Hepatocyte (in vitro differentiated cells): Measurements from ENCODE around the gene INSYN1. TPM values are rescaled to one million over a fixed set of nuclear protein-coding genes. Genes with fewer than 3 reads are reported as not detected.

ENCODE experiments used
- DNase-seq: peaks from one replicate; pipeline ENCODE4 v3.0.0-alpha.2; 2016; ENCODE audit warnings: low spot score
- H2AFZ ChIP-seq: fragments of 200-600 bp; sonication (generic); 2 replicates; pipeline ENCODE4 v1.6.0; 2016; ENCODE audit warnings: antibody characterized with exemption, mild to moderate bottlenecking
- H3K27ac ChIP-seq: fragments of 200-600 bp; sonication (generic); 2 replicates; pipeline ENCODE4 v1.5.1; 2016; ENCODE audit warnings: mild to moderate bottlenecking
- H3K27me3 ChIP-seq: fragments of 200-600 bp; sonication (generic); 2 replicates; pipeline ENCODE4 v1.6.1; 2016
- H3K36me3 ChIP-seq: fragments of 200-600 bp; sonication (generic); replicated peaks from 2 replicates; pipeline ENCODE4 v1.5.1; 2016; ENCODE audit warnings: low read depth; ENCODE audit not compliant: insufficient read depth
- H3K4me1 ChIP-seq: fragments of 200-600 bp; sonication (generic); 2 replicates; pipeline ENCODE4 v1.5.1; 2016; ENCODE audit warnings: mild to moderate bottlenecking, moderate library complexity; ENCODE audit not compliant: insufficient read depth
- H3K4me2 ChIP-seq: fragments of 200-600 bp; sonication (generic); 2 replicates; pipeline ENCODE4 v1.6.0; 2016
- H3K4me3 ChIP-seq: fragments of 200-600 bp; sonication (generic); 2 replicates; pipeline ENCODE4 v1.5.1; 2016; ENCODE audit warnings: mild to moderate bottlenecking
- H3K79me2 ChIP-seq: fragments of 200-600 bp; sonication (generic); 2 replicates; pipeline ENCODE4 v1.6.0; 2017; ENCODE audit warnings: mild to moderate bottlenecking
- H3K9me2 ChIP-seq: fragments of 200-600 bp; sonication (generic); replicated peaks from 2 replicates; pipeline ENCODE4 v1.6.0; 2017; ENCODE audit warnings: mild to moderate bottlenecking; ENCODE audit not compliant: insufficient read depth
- H3K9me3 ChIP-seq: fragments of 200-600 bp; sonication (generic); 2 replicates; pipeline ENCODE4 v1.5.1; 2016; ENCODE audit warnings: low read depth, mild to moderate bottlenecking
- H4K20me1 ChIP-seq: fragments of 200-600 bp; sonication (generic); 2 replicates; pipeline ENCODE4 v1.6.0; 2016; ENCODE audit warnings: mild to moderate bottlenecking; ENCODE audit not compliant: insufficient read depth, poor library complexity, severe bottlenecking
- CTCF ChIP-seq: fragments of 200-600 bp; sonication (generic); IDR thresholded peaks from 2 replicates; pipeline ENCODE4 v1.5.1; 2016; ENCODE audit warnings: antibody characterized with exemption, mild to moderate bottlenecking; ENCODE audit not compliant: poor library complexity
- EZH2 ChIP-seq: fragments of 200-600 bp; sonication (generic); IDR thresholded peaks from 2 replicates; pipeline ENCODE4 v1.6.1; 2016; ENCODE audit warnings: antibody characterized with exemption, mild to moderate bottlenecking, borderline replicate concordance
- EZH2phosphoT487 ChIP-seq: fragments of 200-600 bp; sonication (generic); IDR thresholded peaks from one replicate; pipeline ENCODE4 v1.6.1; 2018; ENCODE audit warnings: antibody characterized with exemption, mild to moderate bottlenecking, low read depth, moderate library complexity; ENCODE audit not compliant: unreplicated experiment, severe bottlenecking
- WGBS: methylation state at CpG from one replicate; pipeline ENCODE4 v1.1.6; 2016; ENCODE audit warnings: low lambda C conversion rate; ENCODE audit errors: missing lambda C conversion rate; 5-methylcytosine and 5-hydroxymethylcytosine counted together
- polyA plus RNA-seq: library from polyadenylated mRNA; unstranded; fragments of >200 nt; fragmentation: Nextera tagmentation; extraction: Ambion mirVana; gene quantifications from 2 replicates; pipeline ENCODE4 v1.2.1, GENCODE V29; 2016
- total RNA-seq: library from RNA; depleted of rRNA; stranded (reverse); fragments of >200 nt; gene quantifications from 2 replicates; pipeline ENCODE4 v1.2.3, GENCODE V29; 2014

Gene INSYN1
- total and polyA plus RNA-seq, 2 experiments from 2014 or later: 3.3 to 8.1 TPM

DNA sequence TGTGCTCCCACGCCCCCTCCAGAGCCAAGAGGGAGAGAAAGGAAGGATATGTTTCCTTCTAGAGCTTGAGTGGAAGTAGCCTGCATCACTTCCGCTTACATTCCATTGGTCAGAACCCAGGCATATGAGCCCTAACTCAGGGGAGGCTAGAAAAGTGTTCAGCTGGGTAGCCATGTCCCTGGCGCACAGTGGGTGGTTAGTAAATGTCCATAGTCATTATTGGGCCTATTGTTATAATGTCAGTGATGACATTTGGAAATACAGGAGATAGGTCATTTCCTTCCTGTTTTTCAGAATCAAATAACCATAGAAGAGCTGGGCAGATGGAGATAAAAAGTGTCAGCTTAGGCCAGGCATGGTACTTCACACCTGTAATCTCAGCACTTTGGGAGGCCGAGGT is 41.6 kb downstream of the INSYN1 start:
- no peaks in the 10 kb centered on the region for H3K79me2 ChIP-seq
- H3K4me2 ChIP-seq: no peak overlapping the region
- no peaks in the 10 kb centered on the region for H4K20me1 ChIP-seq
- no peaks in the 10 kb centered on the region for H3K4me1 ChIP-seq
- WGBS: 94% methylated on average over 4 of the region's 4 CpGs
- DNase-seq: no peak
- H3K36me3 ChIP-seq: no peaks in the 10 kb centered on the region
- H3K4me3 ChIP-seq: no peak overlapping the region
- H3K9me3 ChIP-seq: no peaks in the 10 kb centered on the region
- TF ChIP-seq CTCF (no peak), EZH2phosphoT487 (no peak), EZH2 (no peak)
- H3K27ac ChIP-seq: no peak overlapping the region
- H3K27me3 ChIP-seq: no peaks in the 10 kb centered on the region
- H2AFZ ChIP-seq: no peak overlapping the region
- H3K9me2 ChIP-seq: no peaks in the 10 kb centered on the region

- no peaks in the 10 kb centered on the region for H3K27me3 ChIP-seq
- no peak overlapping the region for H3K4me2 ChIP-seq
- no peaks in the 10 kb centered on the region for H3K36me3 ChIP-seq
- no peaks in the 10 kb centered on the region for H3K9me3 ChIP-seq
- 97% methylated on average over 5 of the region's 5 CpGs for WGBS
- TF ChIP-seq EZH2phosphoT487 (no peak), EZH2 (no peak), CTCF (no peak)
- H4K20me1 ChIP-seq: peaks cover 2% of the 10 kb centered on the region
- no peak overlapping the region for H3K4me3 ChIP-seq
- H2AFZ ChIP-seq: no peak overlapping the region
- DNase-seq: no peak
- H3K79me2 ChIP-seq: no peaks in the 10 kb centered on the region
- no peak overlapping the region for H3K27ac ChIP-seq
- H3K9me2 ChIP-seq: no peaks in the 10 kb centered on the region
- H3K4me1 ChIP-seq: no peaks in the 10 kb centered on the region
These were observed 42.8 kb downstream of the INSYN1 start for GRCh38 chr15:73710321-73710720.

- no peak overlapping the region for H3K4me2 ChIP-seq
- no peaks in the 10 kb centered on the region for H3K4me1 ChIP-seq
- H2AFZ ChIP-seq: no peak overlapping the region
- no peaks in the 10 kb centered on the region for H3K9me2 ChIP-seq
- H3K36me3 ChIP-seq: no peaks in the 10 kb centered on the region
- H3K9me3 ChIP-seq: no peaks in the 10 kb centered on the region
- no peak overlapping the region for H3K27ac ChIP-seq
- WGBS: 99% methylated on average over 4 of the region's 4 CpGs
- no peak overlapping the region for H3K4me3 ChIP-seq
- TF ChIP-seq EZH2phosphoT487 (no peak), EZH2 (no peak), CTCF (no peak)
- no peak for DNase-seq
- H3K79me2 ChIP-seq: no peaks in the 10 kb centered on the region
- H3K27me3 ChIP-seq: no peaks in the 10 kb centered on the region
- peaks cover 7% of the 10 kb centered on the region for H4K20me1 ChIP-seq
These were observed 43.5 kb downstream of the INSYN1 start for GRCh38 chr15:73709686-73710085.

DNA sequence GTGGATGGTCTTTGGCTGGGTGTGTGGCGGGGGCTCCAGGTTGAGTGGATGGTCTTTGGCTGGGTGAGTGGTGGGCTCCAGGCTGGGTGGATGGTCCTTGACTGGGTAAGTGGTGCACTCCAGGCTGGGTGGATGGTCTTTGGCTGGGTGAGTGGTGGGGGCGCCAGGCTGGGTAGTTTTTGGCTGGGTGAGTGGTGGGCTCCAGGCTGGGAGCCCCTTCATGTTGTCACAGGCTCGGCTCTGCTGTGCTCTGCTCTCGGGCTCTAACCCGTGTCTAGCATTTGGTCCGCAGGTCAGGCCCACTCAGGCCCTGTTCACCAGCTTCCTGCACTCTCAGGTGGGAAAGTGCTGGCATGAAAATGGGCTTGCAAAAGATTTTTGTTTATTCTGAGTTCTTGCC is 43.9 kb downstream of the INSYN1 start:
- 94% methylated on average over 5 of the region's 6 CpGs for WGBS
- no peaks in the 10 kb centered on the region for H3K36me3 ChIP-seq
- no peak for DNase-seq
- no peaks in the 10 kb centered on the region for H3K27me3 ChIP-seq
- H3K9me3 ChIP-seq: no peaks in the 10 kb centered on the region
- no peak overlapping the region for H3K27ac ChIP-seq
- TF ChIP-seq EZH2phosphoT487: no peak
- no peak for TF ChIP-seq EZH2
- no peak for TF ChIP-seq CTCF
- H4K20me1 ChIP-seq: peaks cover 7% of the 10 kb centered on the region
- H3K4me1 ChIP-seq: no peaks in the 10 kb centered on the region
- H3K79me2 ChIP-seq: no peaks in the 10 kb centered on the region
- H3K9me2 ChIP-seq: no peaks in the 10 kb centered on the region
- no peak overlapping the region for H3K4me3 ChIP-seq
- no peak overlapping the region for H3K4me2 ChIP-seq
- no peak overlapping the region for H2AFZ ChIP-seq
